H4 (cell line): ENCODE data around the gene KPNA1. TPM values are rescaled to one million over a fixed set of nuclear protein-coding genes. Genes with fewer than 3 reads are reported as not detected.

Source experiments
- DNase-seq: peaks from one replicate; pipeline ENCODE4 v3.0.0-alpha.2; 2015; ENCODE audit warnings: low spot score
- total RNA-seq: library from RNA; depleted of rRNA; stranded (reverse); fragments of >200 nt; shearing (Covaris generic); gene quantifications from 2 replicates; pipeline ENCODE4 v1.2.3, GENCODE V29; 2014; rRNA removed

Gene KPNA1
- total RNA-seq, 1 experiment from 2014 or later: 43.5 TPM

DNA sequence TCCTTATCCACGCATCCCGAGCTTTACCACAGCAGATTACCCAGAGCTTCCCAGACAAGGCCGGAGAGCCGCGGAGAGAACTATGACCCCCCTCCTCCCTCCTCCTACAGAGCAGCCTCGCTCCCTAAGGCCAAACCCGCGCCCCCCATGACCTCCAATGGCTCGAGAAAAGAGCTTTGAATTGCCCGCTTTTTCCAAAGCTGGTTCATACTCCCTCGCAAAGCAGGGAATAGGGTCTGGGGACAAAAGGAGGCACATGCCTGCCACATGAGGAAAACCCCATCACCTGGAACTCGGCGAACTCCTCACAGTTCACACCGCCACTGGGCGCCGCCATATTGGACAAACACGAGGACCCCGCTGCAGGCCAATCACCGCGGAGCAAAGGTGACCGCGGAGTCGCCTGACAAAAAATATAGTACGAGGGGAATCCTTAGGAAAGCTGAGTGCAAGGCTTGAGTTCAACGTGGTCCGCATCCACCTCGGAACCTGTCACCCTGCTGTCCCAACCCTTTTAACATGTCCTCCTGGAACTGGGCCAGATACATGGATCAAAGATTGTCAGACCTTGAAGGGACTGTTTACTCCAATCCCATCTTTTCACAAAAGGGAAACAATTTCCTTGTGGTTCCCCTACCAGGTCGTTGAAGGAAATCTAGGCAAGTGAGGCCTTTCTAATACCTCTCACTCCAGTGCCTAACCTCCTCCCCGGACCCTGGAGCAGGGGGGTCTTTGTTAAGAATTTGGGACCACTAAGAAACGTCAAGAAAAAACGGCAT, 131.7 kb downstream of the KPNA1 start, which contains the start of gene MIX23:
Gene MIX23, minus strand, starts transcription at position 344 of the 779 bp plus-strand sequence. Its CDS starts 7 bp downstream, at position 337.
- DNase-seq: peak; percentile 82

- DNase-seq: no peak
These were observed 136.8 kb downstream of the KPNA1 start for GRCh38 chr3:122377975-122378374.

DNA sequence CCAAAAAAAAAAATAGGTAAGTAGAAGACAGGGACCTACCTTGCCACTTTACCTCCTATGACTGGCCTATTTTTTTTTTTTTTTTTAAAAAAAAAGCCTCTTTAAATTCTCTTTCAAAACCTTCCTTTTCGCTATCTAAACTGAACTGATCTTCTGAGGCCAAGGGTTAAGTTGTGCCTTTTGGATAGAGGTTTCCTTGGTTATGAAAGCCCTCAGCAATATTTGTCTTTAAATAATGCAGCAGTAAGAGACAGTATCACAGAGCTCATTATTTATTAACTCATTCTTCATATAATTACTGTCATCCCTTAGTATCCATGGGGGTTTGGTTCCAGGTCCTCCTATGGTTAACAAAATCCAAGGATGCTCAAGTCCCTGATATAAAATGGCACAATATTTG, 140.7 kb downstream of the KPNA1 start:
- DNase-seq: no peak

Other genes with a start within 250 kb of the KPNA1 start
- 39.5 and 62.1 TPM in 2 replicates for gene CSTA, start 189.7 kb downstream of the KPNA1 start, total RNA-seq
- 52.8 and 67.7 TPM in 2 replicates for gene MIX23, start 131.7 kb downstream of the KPNA1 start, total RNA-seq
- gene FAM162A, start 130.8 kb downstream of the KPNA1 start, total RNA-seq: 25.7 and 34.3 TPM in 2 replicates
- gene WDR5B, start 98.9 kb downstream of the KPNA1 start, total RNA-seq: 7.9 and 10.9 TPM in 2 replicates
- 57.9 and 67.5 TPM in 2 replicates for gene PARP9, start 49.4 kb upstream of the KPNA1 start, total RNA-seq
- 45.9 and 53.2 TPM in 2 replicates for gene DTX3L, start 49.4 kb upstream of the KPNA1 start, total RNA-seq
- not detected in 2 replicates for gene PARP15, start 62.7 kb upstream of the KPNA1 start, total RNA-seq
- 42.7 and 60.5 TPM in 2 replicates for gene PARP14, start 165.9 kb upstream of the KPNA1 start, total RNA-seq